Pulmonary artery endothelial cell (primary cell): ENCODE measurements around the gene TOP1. TPM values are rescaled to one million over a fixed set of nuclear protein-coding genes. Genes with fewer than 3 reads are reported as not detected.
A peak's percentile ranks its signal among the peaks of the same experiment; 100 is the strongest.

Source experiments
- DNase-seq: peaks from one replicate; pipeline ENCODE4 v3.0.0-alpha.2; 2011; ENCODE audit warnings: low read depth, low spot score
- total RNA-seq: library from RNA; depleted of rRNA; stranded (reverse); fragments of >200 nt; gene quantifications from 2 replicates; pipeline ENCODE4 v1.2.3, GENCODE V29; 2014

The TOP1 gene
- total RNA-seq, 1 donor from 2014 or later: 23.0 TPM

DNA sequence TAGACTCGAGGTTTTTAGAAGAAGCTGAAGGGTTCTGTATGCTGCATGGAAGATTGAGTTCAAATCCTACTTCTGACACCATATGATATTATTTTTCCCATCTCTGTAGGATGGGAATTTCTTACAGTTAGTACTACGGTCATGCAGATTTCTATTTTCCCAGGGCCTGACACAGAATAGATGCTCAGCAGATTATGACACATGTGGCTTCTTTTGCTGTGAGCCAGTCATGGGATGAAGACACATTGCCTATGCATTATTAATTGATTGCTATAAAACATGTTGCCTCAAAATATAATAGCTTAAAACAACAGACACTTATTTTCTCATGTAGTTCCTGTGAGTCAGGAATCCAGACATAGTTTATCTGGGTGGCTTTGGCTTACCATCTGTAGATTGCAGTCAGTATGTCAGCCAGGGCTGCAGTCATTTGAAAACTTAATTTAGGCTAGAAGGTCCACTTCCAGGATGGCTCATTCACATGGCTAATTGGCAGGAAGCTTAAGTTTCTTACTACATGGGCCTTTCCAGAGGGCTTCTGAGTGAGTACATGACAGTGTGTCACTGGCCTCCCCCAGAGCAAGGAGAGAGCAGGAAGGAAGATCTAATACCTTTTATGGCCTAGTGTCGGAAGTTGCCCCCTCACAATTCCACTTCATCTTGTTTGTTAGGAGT is 29.5 kb downstream of the TOP1 start:
- peak; percentile 29 for DNase-seq

DNA sequence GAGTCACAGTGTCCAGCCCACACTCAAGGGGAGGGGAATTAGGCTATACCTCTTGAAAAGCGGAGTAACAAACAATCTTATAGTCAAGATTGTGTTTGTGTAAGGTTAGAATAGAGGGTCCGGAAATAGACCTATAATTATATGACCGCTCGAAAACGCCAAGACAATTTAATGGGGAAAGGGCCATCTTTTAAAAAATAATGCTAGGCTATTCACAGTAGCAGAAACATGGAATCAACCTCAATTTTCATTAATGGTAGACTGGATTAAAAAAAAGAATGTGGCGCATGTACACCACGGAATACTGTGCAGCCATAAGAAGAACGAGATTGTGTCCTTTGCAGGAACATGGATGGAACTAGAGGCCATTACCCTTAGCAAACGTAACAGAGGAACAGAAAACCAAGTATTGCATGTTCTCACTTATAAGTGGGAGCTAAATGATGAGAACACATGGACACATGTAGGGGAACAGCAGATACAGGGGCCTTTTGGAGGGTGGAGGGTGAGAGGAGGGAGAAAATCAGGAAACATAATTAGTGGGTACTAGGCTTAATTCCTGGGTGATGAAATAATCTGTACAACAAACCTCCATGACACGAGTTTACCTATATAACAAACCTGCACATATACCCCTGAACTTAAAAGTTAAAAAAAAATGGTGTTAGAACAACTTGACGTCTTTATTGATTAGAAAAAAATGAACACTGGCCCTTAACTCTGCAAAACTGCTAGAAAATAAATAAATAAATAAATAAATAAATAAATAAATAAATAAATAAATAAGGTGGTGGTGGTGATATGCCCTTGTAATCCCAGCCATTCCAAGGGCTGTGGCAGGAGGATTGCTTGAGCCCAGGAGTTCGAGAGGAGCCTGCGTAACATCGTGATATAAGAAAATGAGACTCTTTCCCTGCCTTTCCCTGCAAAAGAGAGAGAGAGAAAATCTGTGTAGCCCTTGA is 30.3 kb downstream of the TOP1 start:
- DNase-seq: no peak

DNA sequence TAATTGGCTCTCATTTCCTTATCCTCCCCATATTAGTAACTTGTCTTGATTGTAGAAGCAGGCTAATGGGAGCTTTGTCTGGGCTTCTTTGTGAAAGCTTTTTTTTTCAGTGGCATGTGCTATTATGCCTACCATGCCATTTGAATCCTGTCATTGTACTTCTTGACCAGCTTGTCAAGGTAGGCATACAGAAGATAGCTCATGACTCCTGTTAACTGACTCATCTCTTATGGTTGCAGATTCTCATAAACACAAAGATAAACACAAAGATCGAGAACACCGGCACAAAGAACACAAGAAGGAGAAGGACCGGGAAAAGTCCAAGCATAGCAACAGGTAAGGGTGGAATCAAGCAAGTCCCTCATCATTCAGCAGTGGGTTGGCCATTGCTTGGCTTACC is 32.5 kb downstream of the TOP1 start:
- no peak for DNase-seq

DNA sequence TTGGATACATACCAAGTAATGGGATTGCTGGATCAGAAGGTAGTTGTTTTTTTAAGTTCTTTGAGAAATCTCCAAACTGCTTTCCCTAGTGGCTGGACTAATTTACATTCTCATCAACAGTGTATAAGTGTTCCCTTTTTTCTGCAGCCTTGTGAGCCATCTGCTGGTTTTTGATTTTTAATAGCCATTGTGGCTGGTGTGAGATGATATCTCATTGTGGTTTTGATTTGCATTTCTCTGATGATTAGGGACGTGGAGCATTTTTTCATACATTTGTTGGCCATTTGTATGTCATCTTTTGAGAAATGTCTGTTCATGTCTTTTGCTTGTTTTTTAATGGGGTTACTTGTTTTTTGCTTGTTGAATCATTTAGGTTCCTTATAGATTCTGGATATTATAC is 34.8 kb downstream of the TOP1 start:
- no peak for DNase-seq

DNA sequence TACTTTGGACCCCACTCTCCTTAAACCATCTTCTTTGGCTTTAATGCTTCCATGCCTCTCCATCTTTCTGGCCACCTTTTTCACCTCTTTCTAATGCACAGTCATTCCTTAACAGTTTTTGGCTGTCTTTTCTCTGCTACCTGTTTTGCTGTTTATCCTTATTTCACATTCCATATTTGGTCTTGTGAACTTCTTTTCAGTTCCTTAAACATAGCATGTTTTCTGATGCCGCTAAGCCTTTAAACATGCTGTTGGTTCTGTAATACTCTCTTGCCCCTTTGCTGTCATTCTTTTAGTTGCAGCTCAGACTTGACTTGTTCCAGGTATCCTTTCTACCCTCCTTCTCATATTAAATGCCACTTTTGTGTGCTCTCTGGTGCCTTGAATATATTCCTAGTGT is 35.8 kb downstream of the TOP1 start:
- DNase-seq: no peak

DNA sequence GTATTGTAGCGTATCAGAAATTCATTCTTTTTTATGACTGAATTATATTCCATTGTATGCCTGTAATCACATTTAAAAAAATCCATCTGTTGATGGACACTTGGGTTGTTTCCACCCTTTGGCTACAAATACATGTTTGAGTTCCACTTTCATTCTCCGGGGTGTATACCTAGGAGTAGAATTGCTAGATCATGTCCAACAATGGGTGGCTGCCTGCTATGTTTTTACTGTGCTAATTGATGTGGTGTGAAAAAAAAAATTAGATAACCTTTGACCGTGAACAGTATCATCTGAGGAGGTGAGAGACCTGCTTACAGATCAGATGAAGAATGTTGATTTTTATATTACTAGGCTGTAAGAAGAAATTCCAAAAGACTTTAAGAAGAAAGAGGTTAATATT is 37.1 kb downstream of the TOP1 start:
- no peak for DNase-seq

DNA sequence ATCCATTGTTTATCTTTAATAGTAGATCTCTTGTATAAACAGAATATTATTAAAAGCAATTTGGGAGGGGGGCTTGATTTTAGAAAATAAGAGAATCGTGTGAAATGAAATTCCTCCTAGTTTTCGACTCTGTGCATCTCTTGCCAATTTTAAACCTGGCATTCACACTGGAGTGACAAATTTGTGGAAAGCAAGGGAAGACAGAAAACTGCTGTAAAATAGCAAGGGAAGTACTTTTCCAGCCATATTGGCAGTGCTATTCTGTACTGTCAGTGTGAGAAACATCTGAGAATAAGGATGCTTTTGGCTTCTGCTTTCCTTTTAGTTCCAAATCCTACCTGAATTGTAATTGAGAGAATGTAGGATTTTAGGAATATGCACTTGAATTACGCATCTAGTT is 40.2 kb downstream of the TOP1 start:
- DNase-seq: no peak

DNA sequence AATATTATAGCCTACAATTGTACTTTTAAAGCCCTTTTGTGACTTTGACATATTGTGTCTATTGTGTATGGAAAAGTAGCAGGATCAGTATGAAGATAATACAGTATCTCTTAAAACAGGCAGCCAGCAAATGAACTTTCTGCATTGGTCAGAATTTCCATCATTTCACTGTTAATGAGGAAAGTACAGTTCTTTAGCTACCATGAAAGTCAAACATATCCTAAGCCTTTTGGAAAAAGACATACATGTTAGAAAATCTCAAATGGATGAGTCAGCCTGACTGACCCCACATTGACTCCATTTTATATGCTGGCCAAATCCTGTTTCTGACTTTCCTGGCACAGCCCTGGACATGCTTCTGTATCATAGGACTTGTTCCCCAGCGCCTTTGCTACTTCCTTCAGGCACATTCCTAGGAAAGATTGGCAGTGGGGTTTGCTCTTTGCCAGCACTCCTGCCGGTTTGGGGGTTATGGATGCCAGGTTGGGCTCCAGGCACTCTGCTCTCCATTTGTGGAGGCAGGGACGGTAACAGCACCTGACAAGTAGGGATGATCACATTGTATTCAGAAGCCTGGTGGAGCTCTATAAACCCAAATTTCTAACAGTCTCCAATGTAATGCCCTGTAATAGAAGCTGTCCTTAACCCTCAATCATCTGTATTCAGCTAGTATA is 43.7 kb downstream of the TOP1 start:
- DNase-seq: peak; percentile 73

DNA sequence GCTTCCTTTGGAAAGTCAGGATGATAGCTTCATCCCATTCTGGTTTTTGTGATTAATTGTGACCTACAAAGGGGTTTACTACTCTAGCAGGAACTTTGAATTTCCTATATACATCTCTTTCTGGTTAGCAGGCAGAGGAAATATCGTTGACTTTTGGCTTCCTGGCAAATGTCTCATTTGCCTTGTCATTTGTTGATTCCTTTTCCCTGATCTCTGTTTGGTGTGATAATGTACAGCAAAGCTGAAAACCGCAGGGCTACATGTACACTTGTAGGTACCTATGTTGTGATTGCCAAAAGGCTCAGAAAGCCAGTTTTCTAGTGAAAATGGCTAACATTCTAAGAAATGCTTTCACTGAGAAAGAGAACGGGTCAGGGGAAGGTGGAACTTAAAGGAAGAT is 44.3 kb downstream of the TOP1 start:
- DNase-seq: no peak

DNA sequence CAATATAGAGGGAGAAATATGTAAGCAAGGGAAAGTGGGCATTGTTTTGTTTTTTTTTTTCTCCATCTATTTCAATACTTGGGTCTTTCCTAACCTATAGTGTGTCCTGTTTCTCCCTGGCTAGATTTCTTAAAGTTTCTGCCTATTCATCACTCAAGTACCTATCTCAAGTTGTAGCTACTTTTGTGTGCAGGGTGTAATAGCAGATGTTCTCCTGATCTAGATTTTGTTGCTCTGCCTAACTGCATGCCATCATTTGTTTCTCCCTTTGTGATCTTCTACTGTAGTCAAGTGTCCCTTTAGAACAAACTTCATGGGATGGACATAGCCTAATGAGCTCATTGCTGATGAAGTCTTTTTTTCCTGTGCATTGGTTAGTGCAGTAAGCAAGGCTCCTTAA is 45.8 kb downstream of the TOP1 start:
- no peak for DNase-seq

DNA sequence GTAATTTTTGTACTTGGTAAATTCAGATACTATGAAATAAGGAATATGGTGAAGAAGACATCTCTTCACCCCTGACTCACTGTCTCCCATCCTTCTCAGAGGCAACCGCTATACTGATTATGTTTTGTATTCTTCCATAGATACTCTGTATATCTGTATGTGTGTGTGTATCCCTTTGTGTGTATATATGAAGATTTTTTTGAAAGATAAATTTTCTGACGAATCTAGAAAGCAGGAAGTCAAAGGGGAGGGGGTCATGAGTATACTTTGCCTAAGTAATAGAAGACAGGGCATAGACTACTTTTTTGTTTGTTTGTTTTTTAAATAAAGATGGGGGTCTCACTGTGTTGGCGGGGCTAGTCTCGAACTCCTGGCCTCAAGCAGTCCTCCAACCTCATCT is 48.2 kb downstream of the TOP1 start:
- DNase-seq: no peak

DNA sequence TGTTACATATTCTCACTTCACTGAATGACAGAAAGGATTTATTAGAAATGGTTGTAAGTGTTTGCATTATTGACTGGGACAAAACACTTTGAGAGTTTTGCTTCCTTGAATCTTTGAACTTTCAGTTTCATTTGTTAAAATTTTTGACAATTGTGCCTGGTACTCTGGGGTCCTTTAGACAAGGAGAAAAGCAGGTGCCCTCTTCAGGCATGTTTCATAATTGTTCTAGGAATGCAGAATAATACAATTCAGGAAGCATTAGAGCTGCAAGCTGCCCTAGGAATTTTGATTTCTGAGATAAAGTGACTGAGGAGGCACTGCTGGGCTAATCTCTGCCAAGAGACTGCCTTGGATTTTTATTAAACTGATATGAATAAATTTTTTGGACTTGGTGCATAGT is 49.7 kb downstream of the TOP1 start:
- DNase-seq: no peak

DNA sequence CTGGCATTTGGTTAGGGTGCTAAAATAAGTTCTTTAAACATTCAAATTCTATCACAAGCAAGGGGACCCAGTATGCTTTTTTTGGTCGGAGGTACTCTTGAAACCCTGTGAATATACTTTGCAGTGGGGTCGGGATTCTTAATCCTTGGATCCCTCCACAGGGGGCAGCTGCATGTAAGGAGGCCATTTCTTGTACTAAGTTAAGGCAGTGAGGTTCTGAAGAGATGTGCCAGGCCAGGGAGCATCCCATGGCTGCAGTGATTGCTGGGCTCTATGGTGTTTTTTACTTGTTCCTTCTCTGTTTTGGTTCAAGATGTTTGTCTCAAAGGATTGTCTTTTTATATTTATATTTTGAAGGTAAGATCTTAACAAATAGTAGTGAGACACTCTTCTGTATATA is 50.4 kb downstream of the TOP1 start:
- no peak for DNase-seq

DNA sequence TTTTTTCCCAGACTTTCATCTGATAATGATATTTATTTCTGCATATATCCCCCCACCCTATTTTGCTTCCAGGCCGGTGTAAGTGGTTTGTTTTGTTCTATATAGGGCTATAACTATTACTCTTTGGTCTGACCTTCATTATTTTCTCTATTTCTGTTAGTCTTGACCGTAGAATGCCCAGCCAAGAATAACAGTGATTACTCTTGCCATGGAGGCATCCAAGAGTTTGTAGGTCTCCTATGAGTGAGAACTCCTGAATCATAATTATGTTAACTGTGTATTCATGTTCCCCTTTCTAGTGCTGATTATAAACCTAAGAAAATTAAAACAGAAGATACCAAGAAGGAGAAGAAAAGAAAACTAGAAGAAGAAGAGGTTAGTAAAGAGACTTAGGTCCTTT is 52.2 kb downstream of the TOP1 start:
- no peak for DNase-seq

DNA sequence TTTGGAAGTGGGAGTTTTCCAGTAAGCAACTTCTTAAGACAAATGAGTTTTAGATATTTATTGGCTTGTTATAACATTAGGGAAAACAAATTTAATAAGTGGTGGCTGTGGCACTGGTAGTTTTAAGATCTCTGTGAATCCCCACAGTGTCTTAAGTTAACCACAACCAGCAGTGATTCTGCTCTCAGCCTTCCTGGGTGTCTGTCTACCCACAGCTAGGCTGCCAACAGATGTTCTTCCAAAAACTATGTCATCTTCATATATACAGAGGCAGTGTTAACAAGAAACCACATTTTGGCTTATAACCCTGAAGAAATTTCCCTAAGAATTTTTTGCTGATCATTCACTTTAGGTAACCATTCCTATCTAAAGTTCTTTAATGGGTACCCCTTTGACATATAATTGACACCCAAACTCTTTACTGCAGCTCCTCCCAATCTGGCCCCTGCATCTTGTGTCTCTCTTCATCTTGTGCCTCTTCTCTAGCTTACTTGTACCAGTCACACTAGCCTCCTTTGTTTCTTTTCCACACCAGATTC is 52.7 kb downstream of the TOP1 start:
- DNase-seq: no peak

DNA sequence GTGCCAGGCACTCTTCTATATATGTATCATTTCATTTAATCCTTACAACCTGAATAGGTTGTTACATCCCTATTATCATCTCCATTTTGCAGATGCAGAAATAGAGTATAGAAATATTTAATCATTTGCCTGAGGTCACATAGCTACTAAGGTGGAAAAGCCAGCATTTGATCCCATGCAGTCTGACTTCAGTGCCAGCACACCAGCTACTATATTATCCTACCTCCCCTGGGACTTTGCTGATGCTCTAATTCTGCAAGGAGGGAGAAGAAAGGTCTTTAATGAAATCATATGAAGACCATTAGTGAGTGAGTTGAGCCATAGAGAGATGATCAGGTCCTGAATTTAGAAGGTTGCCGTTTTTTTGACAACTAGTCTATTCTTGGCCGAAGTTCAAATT is 53.7 kb downstream of the TOP1 start:
- DNase-seq: no peak

DNA sequence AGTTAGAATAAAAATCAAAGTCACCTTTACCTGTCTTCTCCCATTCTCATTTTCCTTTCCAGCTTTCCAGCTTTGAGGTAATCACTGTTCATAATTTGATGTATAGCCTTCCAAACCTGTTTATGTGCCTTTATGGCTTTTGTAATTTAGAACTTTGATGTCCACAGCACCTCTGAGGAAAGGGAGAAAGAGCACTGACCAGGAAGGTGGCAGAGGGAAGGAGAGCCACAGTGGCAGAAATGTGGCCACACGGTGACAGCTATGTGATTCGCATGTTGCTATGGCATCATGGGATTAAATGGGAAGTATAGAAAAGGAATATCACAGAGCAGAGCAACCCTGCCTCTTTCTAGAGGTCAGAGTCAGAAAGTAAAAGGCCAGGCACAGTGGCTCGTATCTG is 57.0 kb downstream of the TOP1 start:
- DNase-seq: no peak

DNA sequence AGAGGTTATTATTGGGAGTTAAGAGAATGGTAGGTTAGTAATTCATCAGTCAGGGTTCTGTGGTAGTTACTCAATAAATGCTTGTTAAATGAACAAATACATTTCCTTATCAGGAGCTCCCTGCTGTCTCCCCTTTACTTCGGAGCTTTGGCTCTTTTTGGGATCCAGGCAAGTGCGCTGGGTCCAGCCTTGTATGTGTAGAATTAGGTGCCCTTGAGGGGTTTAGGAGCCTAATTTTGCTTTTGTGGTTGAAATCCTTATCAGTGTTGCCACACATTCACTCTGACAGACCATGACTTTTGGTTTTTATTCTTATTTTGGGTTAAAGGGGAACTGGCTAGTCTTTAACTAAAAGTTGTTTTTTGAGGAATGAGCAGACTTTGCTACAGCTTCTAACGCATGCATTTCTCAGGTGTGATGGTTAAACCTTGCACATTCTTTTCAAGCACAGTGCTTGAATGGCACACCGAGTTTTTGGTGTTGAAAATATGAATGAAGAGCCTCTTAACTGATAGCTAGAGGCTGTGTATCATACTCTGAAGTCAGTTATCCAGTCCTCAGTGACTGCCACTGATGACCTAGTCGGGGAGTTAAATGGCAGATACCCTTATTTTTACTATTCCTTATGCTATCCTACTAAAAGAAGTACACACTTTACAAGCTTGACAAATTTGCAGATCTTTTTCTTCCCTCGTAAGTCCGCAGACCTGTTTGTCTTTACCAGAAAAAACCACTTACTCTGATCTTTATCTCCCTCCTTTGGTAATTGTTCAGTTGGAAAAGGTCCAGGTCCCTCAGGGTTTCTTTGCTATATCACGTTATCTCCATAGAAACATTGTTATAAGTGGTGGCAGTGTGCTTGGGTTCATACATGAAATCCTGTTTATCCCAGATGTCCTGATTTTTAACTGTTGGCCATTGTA is 58.0 kb downstream of the TOP1 start:
- no peak for DNase-seq

DNA sequence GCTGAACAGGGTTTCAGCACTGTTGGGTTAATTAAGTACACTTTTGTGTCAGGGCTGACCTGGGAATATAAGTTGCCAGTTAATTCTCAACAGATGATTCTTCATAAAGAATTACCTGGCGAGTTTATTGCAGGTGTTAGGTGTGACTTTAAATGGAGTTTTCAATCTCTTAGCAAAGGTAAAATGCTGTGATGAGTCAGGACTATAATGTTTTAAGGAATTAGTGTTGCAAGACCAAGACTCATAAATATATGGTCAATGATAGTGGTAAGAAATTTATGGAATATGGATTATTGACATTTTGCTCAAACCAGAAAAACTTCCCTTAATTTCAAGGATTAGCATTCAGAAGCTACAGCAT is 58.7 kb downstream of the TOP1 start:
- no peak for DNase-seq

DNA sequence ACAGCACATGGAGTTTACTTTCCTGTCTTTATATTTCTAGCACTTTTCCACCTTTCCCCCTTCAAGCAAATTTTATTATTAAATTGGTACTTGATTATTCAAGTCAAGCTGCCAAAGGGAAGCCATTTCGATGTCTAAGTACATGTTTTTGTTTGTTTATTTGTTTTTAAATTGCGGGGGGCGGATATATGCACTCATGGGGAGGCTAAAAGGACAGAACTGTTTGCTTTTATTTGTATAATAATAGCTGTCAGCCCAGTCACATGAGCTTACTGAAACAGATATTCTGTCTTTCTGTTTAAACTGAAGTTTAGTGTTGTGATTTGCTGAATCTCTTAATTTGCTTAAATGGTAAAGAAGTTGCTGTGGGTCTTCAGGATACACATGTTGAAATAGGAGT is 59.2 kb downstream of the TOP1 start:
- DNase-seq: no peak

DNA sequence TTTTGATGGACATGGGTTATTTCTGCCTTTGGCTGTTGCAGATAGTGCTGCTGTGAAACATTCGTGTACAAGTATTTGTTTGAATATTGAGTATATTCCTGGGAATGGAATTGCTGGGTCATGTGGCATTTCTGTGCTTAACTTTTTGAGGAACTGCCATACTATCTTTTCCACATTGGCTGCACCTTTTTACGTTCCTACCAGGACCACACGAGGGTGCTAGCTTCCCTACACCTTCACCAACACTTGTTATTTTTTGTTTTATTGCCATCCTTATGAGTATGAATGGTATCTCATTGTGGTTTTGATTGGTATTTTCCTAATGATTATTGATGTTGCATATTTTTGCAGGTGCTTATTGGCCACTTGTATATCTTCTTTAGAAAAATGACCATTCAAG is 60.9 kb downstream of the TOP1 start:
- no peak for DNase-seq
